OCI-LY3 (cell line): Measurements from ENCODE around the gene RBFOX1.

Experiments
- H2AFZ ChIP-seq: fragments of 200-600, 300-600 bp; shearing (Covaris generic); 2 replicates; pipeline ENCODE4 v1.6.0; 2014; ENCODE audit warnings: antibody characterized with exemption, low read depth, low read length
- H3K27ac ChIP-seq: fragments of 200-600, 300-600 bp; sonication (generic); 2 replicates; pipeline ENCODE4 v1.5.1; 2014; ENCODE audit warnings: mild to moderate bottlenecking, low read length, moderate library complexity, mixed read lengths
- H3K27me3 ChIP-seq: fragments of 200-600, 300-600 bp; sonication (generic); 2 replicates; pipeline ENCODE4 v1.6.1; 2014; ENCODE audit warnings: low read depth, low read length, mixed read lengths
- H3K36me3 ChIP-seq: fragments of 200-600, 300-600 bp; sonication (generic); replicated peaks from 2 replicates; pipeline ENCODE3; 2014; ENCODE audit warnings: low read depth, low read length, mixed read lengths
- H3K4me1 ChIP-seq: fragments of 300-600, 200-600 bp; sonication (generic); 2 replicates; pipeline ENCODE4 v1.6.1; 2014; ENCODE audit warnings: low read length, mixed read lengths
- H3K4me2 ChIP-seq: fragments of 200-600, 300-600 bp; sonication (generic); 2 replicates; pipeline ENCODE4 v1.6.1; 2014; ENCODE audit warnings: low read length, mixed read lengths
- H3K4me3 ChIP-seq: fragments of 300-600, 200-600 bp; sonication (generic); 2 replicates; pipeline ENCODE4 v1.5.1; 2014; ENCODE audit warnings: antibody characterized with exemption, mild to moderate bottlenecking, low read length, moderate library complexity
- H3K79me2 ChIP-seq: fragments of 300-600, 200-600 bp; shearing (Covaris generic); 2 replicates; pipeline ENCODE4 v1.6.1; 2014; ENCODE audit warnings: mild to moderate bottlenecking, low read length, mixed read lengths
- H3K9ac ChIP-seq: fragments of 300-600, 200-600 bp; shearing (Covaris generic); 2 replicates; pipeline ENCODE4 v1.6.0; 2014; ENCODE audit warnings: mild to moderate bottlenecking, low read length, moderate library complexity
- H3K9me3 ChIP-seq: fragments of 200-600, 300-600 bp; shearing (Covaris generic); 2 replicates; pipeline ENCODE4 v1.6.1; 2014; ENCODE audit warnings: low read length, mixed read lengths; ENCODE audit not compliant: insufficient read depth
- H4K20me1 ChIP-seq: fragments of 200-600, 300-600 bp; sonication (generic); 2 replicates; pipeline ENCODE4 v1.6.1; 2016; ENCODE audit warnings: low read length, mixed read lengths; ENCODE audit not compliant: insufficient read depth
- CTCF ChIP-seq: fragments of 200-600, 300-600 bp; sonication (generic); IDR thresholded peaks from 2 replicates; pipeline ENCODE4 v1.5.1; 2014; ENCODE audit warnings: antibody characterized with exemption, low read length, low read depth
- EZH2phosphoT487 ChIP-seq: fragments of 200-600 bp; shearing (Covaris generic); IDR thresholded peaks from 2 replicates; pipeline ENCODE4 v1.6.1; 2018; ENCODE audit warnings: antibody characterized with exemption, mixed run types, low read depth

Gene RBFOX1

GRCh38 chr16:7304279-7304678 lies 28.4 kb upstream of the RBFOX1 start:
- H3K4me2 ChIP-seq: no peak overlapping the region
- no peaks in the 10 kb centered on the region for H4K20me1 ChIP-seq
- no peaks in the 10 kb centered on the region for H3K36me3 ChIP-seq
- H3K9me3 ChIP-seq: no peaks in the 10 kb centered on the region
- no peak overlapping the region for H2AFZ ChIP-seq
- no peaks in the 10 kb centered on the region for H3K27me3 ChIP-seq
- no peak overlapping the region for H3K9ac ChIP-seq
- H3K79me2 ChIP-seq: no peaks in the 10 kb centered on the region
- TF ChIP-seq CTCF (no peak), EZH2phosphoT487 (no peak)
- H3K4me1 ChIP-seq: no peaks in the 10 kb centered on the region
- no peak overlapping the region for H3K27ac ChIP-seq
- no peak overlapping the region for H3K4me3 ChIP-seq

GRCh38 chr16:7304958-7305357 lies 27.7 kb upstream of the RBFOX1 start:
- no peak for TF ChIP-seq EZH2phosphoT487
- no peak for TF ChIP-seq CTCF
- Histone ChIP-seq H3K4me3 (no peak overlapping the region), H3K36me3 (no peaks in the 10 kb centered on the region), H3K27ac (no peak overlapping the region), H4K20me1 (no peaks in the 10 kb centered on the region), H3K9ac (no peak overlapping the region), H3K79me2 (no peaks in the 10 kb centered on the region), H3K4me2 (no peak overlapping the region), H3K9me3 (no peaks in the 10 kb centered on the region), H3K4me1 (no peaks in the 10 kb centered on the region), H2AFZ (no peak overlapping the region), H3K27me3 (no peaks in the 10 kb centered on the region)

- no peak overlapping the region for H3K27ac ChIP-seq
- H3K9ac ChIP-seq: no peak overlapping the region
- peak; percentile 50 for TF ChIP-seq CTCF
- TF ChIP-seq EZH2phosphoT487: no peak
- H3K4me2 ChIP-seq: no peak overlapping the region
- no peaks in the 10 kb centered on the region for H3K9me3 ChIP-seq
- no peaks in the 10 kb centered on the region for H3K79me2 ChIP-seq
- no peaks in the 10 kb centered on the region for H3K36me3 ChIP-seq
- H3K4me1 ChIP-seq: no peaks in the 10 kb centered on the region
- no peaks in the 10 kb centered on the region for H4K20me1 ChIP-seq
- no peak overlapping the region for H3K4me3 ChIP-seq
- H2AFZ ChIP-seq: no peak overlapping the region
- H3K27me3 ChIP-seq: no peaks in the 10 kb centered on the region
Measured at GRCh38 chr16:7313170-7313569, 19.5 kb upstream of the RBFOX1 start.

GRCh38 chr16:7314163-7314562 lies 18.5 kb upstream of the RBFOX1 start:
- no peaks in the 10 kb centered on the region for H3K4me1 ChIP-seq
- no peak overlapping the region for H3K9ac ChIP-seq
- no peaks in the 10 kb centered on the region for H3K9me3 ChIP-seq
- H3K79me2 ChIP-seq: no peaks in the 10 kb centered on the region
- H3K4me2 ChIP-seq: no peak overlapping the region
- TF ChIP-seq CTCF (no peak), EZH2phosphoT487 (no peak)
- no peak overlapping the region for H2AFZ ChIP-seq
- H3K4me3 ChIP-seq: no peak overlapping the region
- H4K20me1 ChIP-seq: no peaks in the 10 kb centered on the region
- H3K27me3 ChIP-seq: no peaks in the 10 kb centered on the region
- H3K27ac ChIP-seq: no peak overlapping the region
- no peaks in the 10 kb centered on the region for H3K36me3 ChIP-seq
